PC-3 (cell line): ENCODE results near the gene STPG2. TPM values are rescaled to one million over a fixed set of nuclear protein-coding genes. Genes with fewer than 3 reads are reported as not detected.

Source experiments
- ATAC-seq: fragments of 200-7000 bp; cut with Tn5 transposase; 2 replicates; pipeline ENCODE4 v1.9.1; 2020; ENCODE audit warnings: mild to moderate bottlenecking, moderate library complexity
- BruUV-seq: library from RNA; stranded (reverse); fragments of 400-500 nt; replicated peaks from 2 replicates; lab custom pipeline; 2021; lab: Mats Ljungman, UMichigan
- CTCF ChIA-PET: fragments of 300-600 bp; sonication (Branson Sonifier 250); formaldehyde crosslinking; loops from one replicate; lab custom pipeline; 2022; ENCODE audit warnings: antibody characterized with exemption; lab: Charles Lee
- POLR2A ChIA-PET: fragments of 300-600 bp; sonication (Branson Sonifier 250); formaldehyde crosslinking; loops from one replicate; lab custom pipeline; 2022; ENCODE audit warnings: antibody characterized with exemption; ENCODE audit not compliant: unreplicated experiment; lab: Charles Lee
- DNase-seq: peaks from one replicate; pipeline ENCODE4 v3.0.0-alpha.2; 2015
- H2AFZ ChIP-seq: fragments of 300-600 bp; sonication (generic); 2 replicates; pipeline ENCODE4 v1.6.0; 2016; ENCODE audit warnings: antibody characterized with exemption, low read length
- H3F3A ChIP-seq: fragments of 300-600 bp; sonication (generic); one replicate; pipeline ENCODE4 v1.6.0; 2017; ENCODE audit warnings: antibody characterized with exemption, low read length, control low read depth, mild to moderate bottlenecking; ENCODE audit not compliant: unreplicated experiment
- H3K27ac ChIP-seq: fragments of 300-600 bp; sonication (generic); 2 replicates; pipeline ENCODE4 v1.5.1; 2016; ENCODE audit warnings: mild to moderate bottlenecking, low read length
- H3K27me3 ChIP-seq: fragments of 300-600 bp; sonication (generic); 2 replicates; pipeline ENCODE4 v1.6.1; 2016; ENCODE audit warnings: low read length, mixed read lengths
- H3K36me3 ChIP-seq: fragments of 300-600 bp; sonication (generic); 2 replicates; pipeline ENCODE4 v1.6.1; 2016; ENCODE audit warnings: low read depth, mixed run types, low read length, mixed read lengths
- H3K4me1 ChIP-seq: fragments of 300-600 bp; sonication (generic); 2 replicates; pipeline ENCODE4 v1.5.1; 2016; ENCODE audit warnings: low read length; ENCODE audit not compliant: insufficient read depth
- H3K4me2 ChIP-seq: fragments of 300-600 bp; sonication (generic); 2 replicates; pipeline ENCODE4 v1.6.0; 2016; ENCODE audit warnings: low read length
- H3K4me3 ChIP-seq: fragments of 300-600 bp; sonication (generic); 2 replicates; pipeline ENCODE4 v1.5.1; 2016; ENCODE audit warnings: mild to moderate bottlenecking, low read length, mixed read lengths
- H3K79me2 ChIP-seq: fragments of 300-600 bp; sonication (generic); 2 replicates; pipeline ENCODE4 v1.6.1; 2017; ENCODE audit warnings: low read length, mixed read lengths
- H3K9ac ChIP-seq: fragments of 300-600 bp; sonication (generic); 2 replicates; pipeline ENCODE4 v1.6.0; 2016; ENCODE audit warnings: mild to moderate bottlenecking, low read length
- H3K9me2 ChIP-seq: fragments of 300-600 bp; sonication (generic); replicated peaks from 2 replicates; pipeline ENCODE4 v1.6.1; 2016; ENCODE audit warnings: mixed run types, low read length, mixed read lengths
- H3K9me3 ChIP-seq: fragments of 300-600 bp; sonication (generic); 2 replicates; pipeline ENCODE4 v1.6.1; 2016; ENCODE audit warnings: low read length, mixed read lengths
- H4K20me1 ChIP-seq: fragments of 300-600 bp; sonication (generic); 2 replicates; pipeline ENCODE4 v1.6.1; 2016; ENCODE audit warnings: low read length, mixed read lengths
- CTCF ChIP-seq: fragments of 300-600 bp; sonication (generic); conservative IDR thresholded peaks from 2 replicates; pipeline ENCODE4 v1.5.1; 2017; ENCODE audit warnings: antibody characterized with exemption, low read depth, mild to moderate bottlenecking, low read length
- EZH2 ChIP-seq: fragments of 300-600 bp; sonication (generic); IDR thresholded peaks from one replicate; pipeline ENCODE4 v1.6.1; 2017; ENCODE audit warnings: antibody characterized with exemption, mild to moderate bottlenecking, low read length; ENCODE audit not compliant: unreplicated experiment
- EZH2phosphoT487 ChIP-seq: fragments of 300-600 bp; sonication (generic); IDR thresholded peaks from 2 replicates; pipeline ENCODE4 v1.6.1; 2018; ENCODE audit warnings: mild to moderate bottlenecking, antibody characterized with exemption, low read length, borderline replicate concordance
- intact Hi-C: fragments of 100-400 bp; cut with micrococcal nuclease; formaldehyde crosslinking; loops from 2 replicates; pipeline ENCODE4 v1.9.0; 2023
- total RNA-seq: library from RNA; depleted of rRNA; stranded (reverse); fragments of >200 nt; gene quantifications from 2 replicates; pipeline ENCODE4 v1.2.3, GENCODE V29; 2014

Gene STPG2
- total RNA-seq, 1 experiment from 2014 or later = not detected

- BruUV-seq = no TSS peak
- Histone ChIP-seq H3K36me3 (no peaks in the 10 kb centered on the region), H3F3A (no peaks in the 10 kb centered on the region), H3K9ac (no peak overlapping the region), H3K9me3 (no peaks in the 10 kb centered on the region), H3K4me1 (no peaks in the 10 kb centered on the region), H3K9me2 (no peaks in the 10 kb centered on the region), H3K4me3 (no peak overlapping the region), H2AFZ (no peak overlapping the region), H3K27me3 (no peaks in the 10 kb centered on the region), H3K27ac (no peak overlapping the region), H4K20me1 (no peaks in the 10 kb centered on the region), H3K79me2 (no peaks in the 10 kb centered on the region), H3K4me2 (no peak overlapping the region)
- DNase-seq = no peak
- ChIA-PET CTCF (no interaction called here), POLR2A (interaction anchor here (0.6 kb wide), 1 partner anchor 804 kb away, joined by 4 read pairs; no protein-coding TSS in a partner anchor)
- TF ChIP-seq EZH2 = no peak
- no peak for TF ChIP-seq CTCF
- TF ChIP-seq EZH2phosphoT487 = no peak
- intact Hi-C loops = no loop called here
- ATAC-seq = no peak
Observed at GRCh38 chr4:98117363-98117762, 25.9 kb downstream of the STPG2 start.

- ATAC-seq = peak; percentile 84
- Histone ChIP-seq H3K4me1 (no peaks in the 10 kb centered on the region), H2AFZ (no peak overlapping the region), H3K4me2 (no peak overlapping the region), H3K27me3 (no peaks in the 10 kb centered on the region), H3K27ac (no peak overlapping the region), H3F3A (no peaks in the 10 kb centered on the region), H3K9me2 (no peaks in the 10 kb centered on the region), H3K4me3 (no peak overlapping the region), H3K9me3 (no peaks in the 10 kb centered on the region), H3K79me2 (no peaks in the 10 kb centered on the region), H4K20me1 (no peaks in the 10 kb centered on the region), H3K36me3 (no peaks in the 10 kb centered on the region), H3K9ac (no peak overlapping the region)
- ChIA-PET CTCF (interaction anchor here (0.5 to 1.6 kb wide), 6 partner anchors 11 to 355 kb away, joined by 3 to 13 read pairs (median 4); partner anchors contain the start of gene STPG2), POLR2A (no interaction called here)
- no TSS peak for BruUV-seq
- DNase-seq = peak; percentile 51
- intact Hi-C loops = loop anchor here (1.0 kb wide), 1 partner anchor 30 kb away; the partner anchor contains the start of gene STPG2
- no peak for TF ChIP-seq EZH2phosphoT487
- no peak for TF ChIP-seq EZH2
- TF ChIP-seq CTCF = peak; percentile 67
Observed at GRCh38 chr4:98113012-98113411, 30.3 kb downstream of the STPG2 start.

GRCh38 chr4:98110929-98111328 lies 32.3 kb downstream of the STPG2 start:
- ATAC-seq (no peak), DNase-seq (no peak)
- TF ChIP-seq EZH2 (no peak), CTCF (no peak), EZH2phosphoT487 (no peak)
- Histone ChIP-seq H2AFZ (no peak overlapping the region), H3K4me3 (no peak overlapping the region), H3K27ac (no peak overlapping the region), H3K9me3 (no peaks in the 10 kb centered on the region), H3K27me3 (no peaks in the 10 kb centered on the region), H4K20me1 (no peaks in the 10 kb centered on the region), H3K79me2 (no peaks in the 10 kb centered on the region), H3K9me2 (no peaks in the 10 kb centered on the region), H3K9ac (no peak overlapping the region), H3K4me1 (no peaks in the 10 kb centered on the region), H3K36me3 (no peaks in the 10 kb centered on the region), H3K4me2 (no peak overlapping the region), H3F3A (no peaks in the 10 kb centered on the region)
- no TSS peak for BruUV-seq
- ChIA-PET CTCF (no interaction called here), POLR2A (no interaction called here)
- intact Hi-C loops = no loop called here
